Left lobe of liver (tissue), 2 donors: ENCODE measurements around the gene ROR2. TPM values are rescaled to one million over a fixed set of nuclear protein-coding genes. Genes with fewer than 3 reads are reported as not detected.

Experiments used
- ATAC-seq: fragments of 200-7000 bp; cut with Tn5 transposase; one replicate; pipeline ENCODE4 v1.9.1; 2020; ENCODE audit warnings: mild to moderate bottlenecking, moderate library complexity
- DNase-seq: peaks from one replicate; pipeline ENCODE4 v3.0.0-alpha.2; 2020; ENCODE audit warnings: low spot score
- total RNA-seq: library from RNA; stranded (reverse); gene quantifications from one replicate; pipeline ENCODE4 v1.2.1, GENCODE V29; 2021
- donor health status: DM: no; HTN: no; CAD: no; lungs with moderate emphysema.
- donor health status: DM: no; HTN: yes; CAD: no.

The ROR2 gene
- total RNA-seq, 1 donor from 2014 or later: 0.15 TPM

- ATAC-seq (no peak), DNase-seq (peak; percentile 24)
Measured at GRCh38 chr9:91782708-91783214, 167.3 kb downstream of the ROR2 start.

- ATAC-seq (no peak), DNase-seq (no peak)
Measured at GRCh38 chr9:91781906-91782305, 168.1 kb downstream of the ROR2 start.

GRCh38 chr9:91781116-91781515 is 168.9 kb downstream of the ROR2 start:
- ATAC-seq (no peak), DNase-seq (no peak)

- DNase-seq (no peak), ATAC-seq (no peak)
Measured at GRCh38 chr9:91778031-91778430, 172.0 kb downstream of the ROR2 start.

- DNase-seq (no peak), ATAC-seq (no peak)
Measured at GRCh38 chr9:91777292-91777830, 172.7 kb downstream of the ROR2 start.

DNA sequence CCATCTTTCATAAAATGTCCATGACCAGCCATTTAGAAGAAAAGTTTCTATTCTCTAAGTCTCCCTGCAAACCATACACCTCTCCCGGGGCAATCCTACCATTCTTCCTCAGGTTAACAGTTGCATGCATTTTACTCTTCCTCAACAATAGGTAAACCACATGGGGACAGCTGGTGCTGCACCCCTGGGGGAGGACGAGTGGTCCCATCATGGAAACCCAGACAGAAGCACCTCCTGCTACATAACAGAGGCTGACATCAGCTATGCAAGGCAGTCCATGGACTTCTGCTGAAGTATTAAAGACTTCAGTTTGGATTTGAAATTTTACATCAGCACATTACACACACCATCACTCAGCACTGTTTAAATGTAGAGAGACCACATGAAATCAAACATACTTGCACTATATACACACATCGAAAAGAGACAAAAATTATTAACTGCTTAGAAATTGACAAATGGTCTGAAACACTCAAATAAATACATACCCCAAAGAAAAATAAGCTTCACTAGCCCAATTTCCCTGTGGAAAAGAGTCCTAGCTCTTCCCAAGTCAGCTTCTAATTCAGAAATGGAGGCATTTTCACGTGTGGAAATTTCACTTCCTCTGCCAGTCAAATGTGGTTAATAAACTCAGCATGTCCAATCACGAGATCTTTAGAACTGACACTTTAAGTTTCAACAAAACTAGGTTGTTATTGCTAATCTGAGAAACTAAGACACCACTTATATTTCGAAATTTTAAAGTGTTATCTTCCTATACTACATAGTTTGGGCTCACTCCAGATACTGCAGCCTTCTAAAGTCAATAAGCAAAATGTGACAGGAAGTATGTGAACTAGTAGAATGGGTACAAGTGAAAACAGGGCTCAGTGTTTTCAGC is 173.4 kb downstream of the ROR2 start:
- ATAC-seq (no peak), DNase-seq (no peak)

GRCh38 chr9:91775708-91776028 is 174.4 kb downstream of the ROR2 start:
- ATAC-seq (no peak), DNase-seq (no peak)

DNA sequence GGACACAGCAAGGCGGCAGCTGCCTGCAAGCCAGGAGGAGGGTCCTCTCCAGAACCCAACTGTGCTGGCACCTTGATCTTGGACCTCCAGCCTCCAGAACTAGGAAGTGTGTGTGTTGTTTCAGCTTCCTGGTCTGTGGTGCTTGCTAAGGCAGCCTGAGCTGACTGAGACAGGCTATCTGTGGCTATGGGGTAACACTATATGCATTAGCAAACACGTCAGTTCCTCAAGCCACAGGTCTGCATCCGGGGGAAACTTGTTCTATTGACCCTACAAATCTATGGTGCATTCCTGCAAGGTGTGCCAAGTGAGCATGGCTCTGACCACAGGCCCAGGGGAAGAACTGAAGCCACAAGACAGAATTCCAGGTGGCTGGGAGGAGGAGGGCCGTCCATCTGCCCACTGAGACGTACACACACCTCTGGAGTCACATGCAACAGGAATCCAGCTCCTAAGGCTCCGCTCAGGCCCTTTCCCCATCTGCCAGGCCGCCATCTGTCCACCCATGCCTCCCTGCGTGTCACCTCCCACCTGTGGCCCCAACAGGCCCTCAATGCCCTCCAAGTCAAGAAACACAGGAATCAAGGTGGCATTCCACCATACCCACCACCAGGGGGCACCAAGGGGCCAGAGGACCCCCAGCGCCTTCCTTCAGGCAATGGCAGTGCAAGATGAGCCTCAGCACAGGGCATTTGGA is 174.9 kb downstream of the ROR2 start:
- ATAC-seq (peak; percentile 90), DNase-seq (peak; percentile 51)

DNA sequence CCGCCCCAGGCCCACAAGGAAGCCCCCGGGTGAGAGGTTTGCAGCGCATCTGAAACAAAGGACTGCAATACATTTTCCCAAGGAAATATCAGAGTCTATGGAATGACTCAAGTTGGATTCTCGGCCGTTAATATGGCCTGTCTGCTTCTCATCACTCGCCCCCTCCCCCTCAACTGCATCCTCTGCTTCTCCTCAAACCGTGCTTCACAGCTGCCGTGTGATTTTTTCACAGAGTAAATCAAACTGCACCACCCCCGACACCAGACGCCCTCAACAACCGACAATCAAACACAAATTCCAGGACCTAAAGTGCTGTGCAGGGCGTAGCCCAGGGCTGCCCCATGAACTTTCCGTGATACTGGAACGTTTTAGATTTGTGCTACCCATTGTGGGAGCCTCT is 176.9 kb downstream of the ROR2 start:
- no peak for ATAC-seq
- DNase-seq: no peak

- ATAC-seq: no peak
- DNase-seq: no peak
Measured at GRCh38 chr9:91771864-91772263, 178.2 kb downstream of the ROR2 start.

DNA sequence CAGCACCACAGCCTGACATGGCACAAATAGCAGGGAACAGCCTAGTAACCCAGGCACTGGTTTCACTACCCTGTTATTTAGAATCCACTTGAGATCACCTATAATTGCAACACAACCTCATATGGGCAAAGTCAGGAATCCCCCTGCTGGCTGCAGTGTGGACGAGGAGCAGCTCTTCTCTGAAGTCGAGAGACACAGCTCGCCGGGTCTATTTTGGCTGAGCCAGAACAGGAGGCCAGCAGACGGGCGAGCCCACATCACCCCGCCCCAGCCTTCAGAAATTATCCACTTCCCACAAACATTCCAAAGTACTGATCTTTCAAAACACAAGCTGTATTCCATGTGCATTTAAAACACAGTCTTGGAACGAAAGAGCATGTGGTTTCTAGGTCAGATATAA is 179.0 kb downstream of the ROR2 start:
- ATAC-seq (no peak), DNase-seq (no peak)

GRCh38 chr9:91770229-91770628 is 179.8 kb downstream of the ROR2 start:
- ATAC-seq: no peak
- no peak for DNase-seq

GRCh38 chr9:91768977-91769916 is 180.8 kb downstream of the ROR2 start:
- ATAC-seq (no peak), DNase-seq (no peak)

DNA sequence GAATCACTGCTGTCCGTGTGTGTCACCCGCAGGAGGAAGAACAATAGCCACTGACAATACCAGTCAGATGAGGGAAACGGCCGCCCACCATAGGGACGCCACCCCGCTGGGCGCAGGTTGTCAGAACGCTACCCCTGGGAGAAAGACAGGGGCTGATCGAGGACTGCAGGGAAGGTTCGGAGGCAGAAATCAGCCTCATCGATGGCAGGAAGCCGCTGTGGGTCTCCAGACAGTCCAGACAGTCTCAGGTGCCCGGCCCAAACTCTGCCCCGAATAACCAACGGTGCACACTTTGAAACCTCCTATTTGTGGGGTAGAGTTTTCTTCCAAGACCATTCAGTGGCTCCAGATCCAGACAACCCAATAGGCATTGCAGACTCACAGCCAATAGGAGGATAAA is 181.5 kb downstream of the ROR2 start:
- DNase-seq (no peak), ATAC-seq (no peak)

DNA sequence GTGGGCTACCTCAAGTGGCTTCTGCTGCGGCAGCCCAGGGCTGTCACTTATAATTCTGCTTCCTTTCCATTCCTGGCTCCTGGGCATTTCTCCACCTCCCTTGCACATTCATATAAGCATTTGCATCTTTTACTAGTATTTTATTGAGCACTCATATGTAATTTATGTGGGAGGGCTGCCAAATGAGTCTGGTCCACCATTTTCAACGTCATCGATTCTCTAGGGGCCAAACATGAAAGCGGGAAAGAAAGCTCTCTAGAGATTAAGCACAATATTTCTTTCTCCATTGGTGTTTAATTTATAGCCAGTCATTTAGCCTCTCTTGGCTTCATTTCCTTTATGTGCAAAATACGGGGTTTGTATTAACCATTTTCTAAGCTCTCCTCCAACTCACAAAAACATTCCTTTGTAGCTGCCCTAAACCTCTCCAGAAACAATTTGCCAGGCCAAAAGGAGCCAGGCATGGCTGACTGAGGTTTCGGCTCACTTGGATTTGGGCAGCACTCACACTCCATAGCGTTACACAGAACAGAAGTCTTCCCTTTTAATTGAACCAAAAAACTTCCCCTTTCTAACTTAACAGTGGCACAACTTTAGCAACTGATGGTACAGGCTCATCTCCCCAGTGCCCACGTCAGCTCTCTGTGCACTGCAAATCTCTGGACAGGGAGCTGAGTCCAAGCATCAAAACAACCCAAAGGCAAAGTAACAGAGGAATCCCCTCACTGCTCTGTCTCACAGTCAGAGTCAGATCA is 183.5 kb downstream of the ROR2 start:
- DNase-seq (no peak), ATAC-seq (no peak)

DNA sequence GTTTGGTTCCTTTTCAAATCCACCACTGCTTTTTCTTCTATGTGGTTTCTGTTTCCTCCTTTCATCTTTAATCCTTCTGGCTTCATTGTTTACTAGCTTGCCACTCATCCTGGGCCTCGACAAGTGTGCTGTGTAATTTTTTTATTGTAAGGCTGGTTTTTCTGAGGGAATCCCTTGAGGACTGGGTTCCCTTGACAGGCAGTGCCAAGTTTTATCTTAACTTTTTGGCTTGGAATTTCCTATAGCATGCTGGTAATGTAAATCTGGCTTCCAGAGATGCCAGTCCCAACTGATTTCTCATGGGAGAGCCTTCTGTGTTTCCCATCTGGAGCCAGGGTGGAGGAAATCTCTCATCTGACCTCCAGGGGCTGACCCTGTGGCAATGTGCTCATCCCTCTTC is 184.7 kb downstream of the ROR2 start:
- no peak for DNase-seq
- no peak for ATAC-seq

DNA sequence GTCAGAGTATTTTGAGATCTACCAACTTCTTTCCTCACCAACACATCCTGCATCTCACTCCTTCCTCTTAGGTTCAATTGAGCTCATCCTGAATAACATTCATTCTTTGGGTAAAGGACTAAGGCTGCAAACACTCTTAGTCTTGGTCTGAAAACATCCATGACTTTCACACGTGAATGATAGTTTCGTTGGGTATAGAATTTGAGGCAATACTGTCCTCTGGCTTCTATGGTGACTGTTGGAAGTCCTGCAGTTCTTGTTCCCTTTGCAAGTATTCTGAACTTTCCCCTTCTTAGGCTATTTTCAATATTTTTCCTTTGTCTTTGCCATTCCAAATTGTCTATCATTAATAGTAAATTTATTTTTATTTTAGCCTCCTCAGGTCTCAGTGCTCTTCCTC is 185.4 kb downstream of the ROR2 start:
- no peak for DNase-seq
- ATAC-seq: no peak

DNA sequence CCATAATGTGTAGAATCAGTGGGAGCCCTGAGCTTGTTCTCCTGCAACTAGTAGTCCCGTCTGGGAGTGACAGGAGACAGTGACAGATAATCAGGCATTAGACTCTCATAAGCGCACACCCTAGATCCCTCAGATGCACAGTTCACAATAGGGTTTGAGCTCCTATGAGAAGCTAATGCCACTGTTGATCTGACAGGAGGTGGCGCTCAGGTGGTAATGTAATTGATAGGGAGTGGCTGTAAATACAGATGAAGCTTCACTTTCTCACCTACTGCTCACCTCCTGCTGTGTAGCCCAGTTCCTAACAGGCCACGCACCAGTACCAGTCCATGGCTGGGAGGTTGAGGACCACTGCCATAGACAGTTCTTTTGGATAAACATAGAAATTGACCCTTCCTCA is 188.7 kb downstream of the ROR2 start:
- no peak for ATAC-seq
- DNase-seq: no peak

- ATAC-seq (no peak), DNase-seq (no peak)
Measured at GRCh38 chr9:91760906-91761305, 189.1 kb downstream of the ROR2 start.

DNA sequence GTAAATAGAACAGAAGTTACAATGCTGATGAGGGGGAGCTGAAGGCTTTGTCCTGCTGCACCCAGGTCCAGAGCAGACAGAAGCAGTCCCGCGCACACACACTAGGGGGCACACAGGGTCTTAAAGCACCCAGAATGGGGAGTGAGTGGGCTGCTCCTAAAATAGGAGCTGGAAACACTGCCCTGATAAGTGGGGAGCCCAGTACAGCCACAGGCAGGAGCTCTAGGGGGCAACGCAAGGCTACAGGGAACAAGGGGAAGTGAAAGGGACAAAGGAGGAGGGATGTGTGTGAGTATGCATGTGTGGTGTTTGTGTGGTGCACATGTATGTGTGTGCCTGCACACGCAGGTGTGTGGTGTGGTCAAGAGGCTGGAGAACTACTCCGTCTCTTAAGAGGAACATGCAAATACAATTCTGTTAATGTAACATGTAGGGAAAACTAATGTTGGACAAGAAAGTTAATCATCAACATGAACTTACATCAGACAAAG is 191.5 kb downstream of the ROR2 start:
- ATAC-seq (peak; percentile 33), DNase-seq (no peak)
